SU-DHL-6 (cell line): Measurements from ENCODE around the gene TTYH1.

Experiments used
- H2AFZ ChIP-seq: fragments of 200-600 bp; sonication (generic); 2 replicates; pipeline ENCODE4 v1.6.1; 2014; ENCODE audit warnings: low read depth, mild to moderate bottlenecking, moderate library complexity, mixed read lengths, antibody characterized with exemption, low read length; ENCODE audit not compliant: severe bottlenecking
- H3F3A ChIP-seq: fragments of 200-600 bp; shearing (Covaris generic); 2 replicates; pipeline ENCODE4 v1.6.0; 2016; ENCODE audit warnings: antibody characterized with exemption, mild to moderate bottlenecking; ENCODE audit not compliant: insufficient read depth
- H3K27ac ChIP-seq: fragments of 200-600 bp; sonication (generic); 2 replicates; pipeline ENCODE4 v1.5.1; 2016; ENCODE audit warnings: low read depth, mild to moderate bottlenecking, low read length, moderate library complexity, mixed read lengths
- H3K27me3 ChIP-seq: fragments of 200-600 bp; sonication (generic), shearing (Covaris generic); 2 replicates; pipeline ENCODE4 v1.6.0; 2014; ENCODE audit warnings: mild to moderate bottlenecking, low read length
- H3K36me3 ChIP-seq: fragments of 200-600 bp; sonication (generic); 2 replicates; pipeline ENCODE4 v1.6.1; 2014; ENCODE audit warnings: mild to moderate bottlenecking, low read length, mixed read lengths
- H3K4me2 ChIP-seq: fragments of 300-600, 200-600 bp; shearing (Covaris generic), sonication (generic); 2 replicates; pipeline ENCODE4 v1.6.0; 2014; ENCODE audit warnings: low read length, low read depth, mild to moderate bottlenecking; ENCODE audit not compliant: poor library complexity, severe bottlenecking
- H3K4me3 ChIP-seq: fragments of 200-600 bp; sonication (generic); 2 replicates; pipeline ENCODE4 v1.5.1; 2014; ENCODE audit warnings: antibody characterized with exemption, low read length, mild to moderate bottlenecking, mixed read lengths; ENCODE audit not compliant: insufficient read depth, poor library complexity, severe bottlenecking
- H3K79me2 ChIP-seq: fragments of 200-600 bp; sonication (generic); 2 replicates; pipeline ENCODE4 v1.6.1; 2014; ENCODE audit warnings: mild to moderate bottlenecking, low read length, moderate library complexity; ENCODE audit not compliant: insufficient read depth
- H3K9ac ChIP-seq: fragments of 200-600 bp; sonication (generic); 2 replicates; pipeline ENCODE4 v1.7.0; 2014; ENCODE audit warnings: mild to moderate bottlenecking, low read length
- H3K9me2 ChIP-seq: fragments of 200-600 bp; sonication (generic); replicated peaks from 2 replicates; pipeline ENCODE4 v1.6.1; 2014; ENCODE audit warnings: low read length; ENCODE audit not compliant: insufficient read depth
- H3K9me3 ChIP-seq: fragments of 200-600 bp; sonication (generic); 2 replicates; pipeline ENCODE4 v1.6.1; 2014; ENCODE audit warnings: low read length, mixed read lengths; ENCODE audit not compliant: insufficient read depth
- H4K20me1 ChIP-seq: fragments of 200-600 bp; sonication (generic); 2 replicates; pipeline ENCODE4 v1.6.1; 2014; ENCODE audit warnings: low read depth, mild to moderate bottlenecking, antibody characterized with exemption, low read length, moderate library complexity, mixed read lengths
- EZH2phosphoT487 ChIP-seq: fragments of 200-600 bp; sonication (generic), shearing (Covaris generic); conservative IDR thresholded peaks from 2 replicates; pipeline ENCODE4 v1.6.1; 2018; ENCODE audit warnings: mild to moderate bottlenecking, antibody characterized with exemption, low read length, moderate library complexity, mixed read lengths
- TF ChIP-seq, protein P1 (sequence below): fragments of 200-600 bp; sonication (generic); IDR thresholded peaks from one replicate; pipeline ENCODE4 v1.5.1; 2017; ENCODE audit warnings: antibody characterized with exemption, mild to moderate bottlenecking, low read length, moderate library complexity; ENCODE audit not compliant: insufficient read depth, poor library complexity, severe bottlenecking

The TTYH1 gene

DNA sequence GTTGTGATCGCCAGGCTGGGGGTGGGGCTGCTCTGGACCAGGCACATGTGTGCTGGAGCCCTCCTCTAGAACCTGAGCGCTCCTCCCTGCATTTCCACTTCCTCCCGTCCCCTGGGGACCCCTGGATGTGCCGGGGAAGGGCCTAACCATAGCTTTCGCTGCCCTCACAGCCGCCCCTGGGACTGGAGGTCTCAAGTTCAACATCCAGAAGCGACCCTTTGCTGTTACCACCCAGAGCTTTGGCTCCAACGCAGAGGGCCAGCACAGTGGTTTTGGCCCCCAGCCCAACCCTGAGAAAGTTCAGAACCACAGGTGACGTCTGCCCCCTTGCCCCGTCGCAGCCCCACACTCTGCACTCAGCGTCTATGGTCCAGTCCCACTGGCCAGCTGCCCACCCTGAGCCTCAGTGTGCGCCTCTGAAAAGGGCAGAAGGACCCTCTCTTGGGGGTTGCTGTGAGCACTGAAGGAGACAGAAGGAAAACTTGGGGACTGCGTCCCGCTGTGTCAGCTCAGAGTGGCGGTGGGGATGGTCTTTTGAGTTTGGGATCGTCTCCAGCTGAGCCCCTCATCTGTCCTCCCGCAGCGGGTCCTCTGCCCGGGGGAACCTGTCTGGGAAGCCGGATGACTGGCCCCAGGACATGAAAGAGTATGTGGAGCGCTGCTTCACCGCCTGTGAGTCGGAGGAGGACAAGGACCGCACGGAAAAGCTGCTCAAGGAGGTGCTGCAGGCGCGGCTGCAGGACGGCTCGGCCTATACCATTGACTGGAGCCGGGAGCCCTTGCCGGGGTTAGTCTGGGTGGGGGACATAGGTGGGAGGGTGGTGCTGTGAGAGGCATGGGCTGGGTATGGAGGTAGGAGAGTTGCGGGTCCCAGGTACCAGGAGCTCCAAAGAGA is 39.8 kb downstream of the TTYH1 start:
- TF ChIP-seq EZH2phosphoT487: no peak
- TF ChIP-seq, protein P1, sequence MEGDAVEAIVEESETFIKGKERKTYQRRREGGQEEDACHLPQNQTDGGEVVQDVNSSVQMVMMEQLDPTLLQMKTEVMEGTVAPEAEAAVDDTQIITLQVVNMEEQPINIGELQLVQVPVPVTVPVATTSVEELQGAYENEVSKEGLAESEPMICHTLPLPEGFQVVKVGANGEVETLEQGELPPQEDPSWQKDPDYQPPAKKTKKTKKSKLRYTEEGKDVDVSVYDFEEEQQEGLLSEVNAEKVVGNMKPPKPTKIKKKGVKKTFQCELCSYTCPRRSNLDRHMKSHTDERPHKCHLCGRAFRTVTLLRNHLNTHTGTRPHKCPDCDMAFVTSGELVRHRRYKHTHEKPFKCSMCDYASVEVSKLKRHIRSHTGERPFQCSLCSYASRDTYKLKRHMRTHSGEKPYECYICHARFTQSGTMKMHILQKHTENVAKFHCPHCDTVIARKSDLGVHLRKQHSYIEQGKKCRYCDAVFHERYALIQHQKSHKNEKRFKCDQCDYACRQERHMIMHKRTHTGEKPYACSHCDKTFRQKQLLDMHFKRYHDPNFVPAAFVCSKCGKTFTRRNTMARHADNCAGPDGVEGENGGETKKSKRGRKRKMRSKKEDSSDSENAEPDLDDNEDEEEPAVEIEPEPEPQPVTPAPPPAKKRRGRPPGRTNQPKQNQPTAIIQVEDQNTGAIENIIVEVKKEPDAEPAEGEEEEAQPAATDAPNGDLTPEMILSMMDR: no peak
- Histone ChIP-seq H2AFZ (no peak overlapping the region), H3K9ac (no peak overlapping the region), H3K27ac (no peak overlapping the region), H3K4me3 (no peak overlapping the region), H3K9me3 (no peaks in the 10 kb centered on the region), H3K36me3 (0 out of 2 replicates have a peak, but pooled peaks cover 5% of the 10 kb centered on the region), H3K9me2 (no peaks in the 10 kb centered on the region), H4K20me1 (peaks cover 15% of the 10 kb centered on the region; the same call in 1 of the 2 replicates), H3F3A (no peaks in the 10 kb centered on the region), H3K4me2 (no peak overlapping the region), H3K27me3 (no peaks in the 10 kb centered on the region), H3K79me2 (peaks cover 35% of the 10 kb centered on the region)

DNA sequence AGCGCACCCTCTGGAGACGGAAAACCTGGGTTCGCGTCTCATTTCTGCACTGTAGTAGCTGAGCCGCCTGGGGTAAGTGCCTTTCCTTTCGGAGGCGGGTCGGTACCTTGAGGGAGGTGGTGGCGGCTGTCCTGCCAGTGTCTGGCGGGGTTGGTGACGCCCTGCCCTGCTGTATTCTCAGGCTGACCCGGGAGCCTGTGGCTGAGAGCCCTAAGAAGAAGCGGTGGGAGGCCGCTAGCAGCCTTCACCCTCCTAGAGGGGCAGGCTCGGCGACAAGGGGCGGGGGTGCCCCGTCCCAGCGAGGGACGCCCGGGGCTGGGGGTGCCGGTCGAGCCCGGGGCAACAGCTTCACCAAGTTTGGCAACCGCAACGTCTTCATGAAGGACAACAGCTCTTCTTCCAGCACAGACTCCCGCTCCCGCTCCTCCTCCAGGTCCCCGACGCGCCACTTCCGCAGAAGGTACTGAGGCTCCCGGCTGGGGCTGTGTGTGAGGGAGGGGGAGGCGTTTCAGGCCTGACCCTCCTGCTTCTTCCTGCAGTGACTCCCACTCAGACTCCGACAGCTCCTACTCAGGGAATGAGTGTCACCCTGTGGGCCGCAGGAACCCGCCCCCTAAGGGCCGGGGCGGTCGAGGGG is 40.6 kb downstream of the TTYH1 start:
- no peak for TF ChIP-seq EZH2phosphoT487
- TF ChIP-seq, protein P1: no peak
- no peaks in the 10 kb centered on the region for H3K9me3 ChIP-seq
- 0 out of 2 replicates have a peak, but pooled peaks cover 5% of the 10 kb centered on the region for H3K36me3 ChIP-seq
- no peak overlapping the region for H3K4me3 ChIP-seq
- H3K27me3 ChIP-seq: no peaks in the 10 kb centered on the region
- H3K9me2 ChIP-seq: no peaks in the 10 kb centered on the region
- no peak overlapping the region for H3K27ac ChIP-seq
- peaks cover 10% of the 10 kb centered on the region; the same call in 1 of the 2 replicates for H4K20me1 ChIP-seq
- H3K79me2 ChIP-seq: peaks cover 26% of the 10 kb centered on the region
- H3K9ac ChIP-seq: no peak overlapping the region
- no peak overlapping the region for H3K4me2 ChIP-seq
- H2AFZ ChIP-seq: no peak overlapping the region
- H3F3A ChIP-seq: no peaks in the 10 kb centered on the region

DNA sequence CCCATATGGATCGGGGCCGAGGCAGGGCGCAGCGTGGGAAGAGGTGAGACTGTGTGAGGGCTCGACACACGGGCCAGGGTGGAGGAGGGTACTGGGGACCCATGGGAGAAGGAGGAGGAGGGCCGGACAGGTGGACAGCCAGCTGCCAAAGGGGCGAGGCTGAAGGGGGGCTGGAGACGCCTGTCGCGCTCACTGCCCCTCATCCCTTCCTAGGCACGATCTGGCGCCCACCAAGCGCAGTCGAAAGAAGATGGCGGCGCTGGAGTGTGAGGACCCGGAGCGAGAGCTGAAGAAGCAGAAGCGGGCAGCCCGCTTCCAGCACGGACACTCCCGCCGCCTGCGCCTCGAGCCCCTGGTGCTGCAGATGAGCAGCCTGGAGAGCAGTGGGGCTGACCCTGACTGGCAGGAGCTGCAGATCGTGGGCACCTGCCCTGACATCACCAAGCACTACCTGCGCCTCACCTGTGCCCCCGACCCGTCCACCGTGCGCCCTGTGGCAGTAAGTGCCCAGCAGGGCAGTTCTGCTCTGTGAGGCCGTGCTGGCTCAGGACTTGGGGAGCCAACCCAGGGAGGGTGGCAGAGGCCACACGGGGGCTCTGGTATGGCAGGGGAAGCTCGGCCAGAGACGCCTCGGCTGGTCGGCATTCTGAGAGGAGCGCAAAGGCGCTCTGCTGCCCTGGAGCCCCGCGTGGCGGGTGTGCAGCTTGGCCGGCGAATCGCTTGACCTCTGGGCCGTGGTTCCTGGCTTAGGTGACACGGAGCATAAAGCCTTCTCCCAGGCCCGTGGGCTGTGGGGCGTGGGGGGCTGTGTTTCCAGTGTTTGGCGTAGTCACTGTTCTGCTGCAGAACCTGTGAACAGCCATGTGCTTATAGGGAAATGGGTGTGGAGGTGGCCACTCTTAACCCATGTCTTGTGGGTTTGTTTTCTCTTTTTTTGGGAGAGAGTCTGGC is 41.4 kb downstream of the TTYH1 start:
- H3K27ac ChIP-seq: no peak overlapping the region
- H3K27me3 ChIP-seq: no peaks in the 10 kb centered on the region
- H3K79me2 ChIP-seq: peaks cover 18% of the 10 kb centered on the region
- H3K4me2 ChIP-seq: no peak overlapping the region
- no peaks in the 10 kb centered on the region for H3K9me2 ChIP-seq
- TF ChIP-seq EZH2phosphoT487: no peak
- TF ChIP-seq, protein P1: no peak
- no peak overlapping the region for H3K4me3 ChIP-seq
- H3K9me3 ChIP-seq: no peaks in the 10 kb centered on the region
- H4K20me1 ChIP-seq: peaks cover 4% of the 10 kb centered on the region; the same call in 1 of the 2 replicates
- no peak overlapping the region for H2AFZ ChIP-seq
- 0 out of 2 replicates have a peak, but pooled peaks cover 5% of the 10 kb centered on the region for H3K36me3 ChIP-seq
- H3K9ac ChIP-seq: no peak overlapping the region
- peaks cover 7% of the 10 kb centered on the region; the same call in 1 of the 2 replicates for H3F3A ChIP-seq
